RWPE1 (cell line): ENCODE measurements around the gene STRN3.
A peak's percentile ranks its signal among the peaks of the same experiment; 100 is the strongest.
"Not testable (repeated sequence)": the region's sequence is repeated elsewhere in the genome, so short reads cannot be mapped to it uniquely, and the experiment has no call there.

Source experiments
- CTCF ChIA-PET: fragments of 350-600 bp; sonication (Branson Sonifier 250); formaldehyde crosslinking; extraction: SDS; loops from one replicate; lab custom pipeline; 2021; lab: Yijun Ruan, JAX
- POLR2A ChIA-PET: fragments of 400-600 bp; formaldehyde crosslinking; extraction: SDS; loops from one replicate; lab custom pipeline; 2020; ENCODE audit warnings: antibody characterized with exemption; ENCODE audit not compliant: low non-redundant PET; lab: Yijun Ruan, JAX
- DNase-seq: peaks from one replicate; pipeline ENCODE4 v3.0.0; 2012; ENCODE audit warnings: low spot score
- H3K27ac ChIP-seq: fragments of 450-650 bp; 2 replicates; pipeline ENCODE4 v1.5.1; 2017
- TF ChIP-seq, protein P1 (sequence below): fragments of 450-650 bp; conservative IDR thresholded peaks from 2 replicates; pipeline ENCODE4 v1.5.1; 2017; ENCODE audit warnings: low read depth, mild to moderate bottlenecking

The STRN3 gene, protein sequence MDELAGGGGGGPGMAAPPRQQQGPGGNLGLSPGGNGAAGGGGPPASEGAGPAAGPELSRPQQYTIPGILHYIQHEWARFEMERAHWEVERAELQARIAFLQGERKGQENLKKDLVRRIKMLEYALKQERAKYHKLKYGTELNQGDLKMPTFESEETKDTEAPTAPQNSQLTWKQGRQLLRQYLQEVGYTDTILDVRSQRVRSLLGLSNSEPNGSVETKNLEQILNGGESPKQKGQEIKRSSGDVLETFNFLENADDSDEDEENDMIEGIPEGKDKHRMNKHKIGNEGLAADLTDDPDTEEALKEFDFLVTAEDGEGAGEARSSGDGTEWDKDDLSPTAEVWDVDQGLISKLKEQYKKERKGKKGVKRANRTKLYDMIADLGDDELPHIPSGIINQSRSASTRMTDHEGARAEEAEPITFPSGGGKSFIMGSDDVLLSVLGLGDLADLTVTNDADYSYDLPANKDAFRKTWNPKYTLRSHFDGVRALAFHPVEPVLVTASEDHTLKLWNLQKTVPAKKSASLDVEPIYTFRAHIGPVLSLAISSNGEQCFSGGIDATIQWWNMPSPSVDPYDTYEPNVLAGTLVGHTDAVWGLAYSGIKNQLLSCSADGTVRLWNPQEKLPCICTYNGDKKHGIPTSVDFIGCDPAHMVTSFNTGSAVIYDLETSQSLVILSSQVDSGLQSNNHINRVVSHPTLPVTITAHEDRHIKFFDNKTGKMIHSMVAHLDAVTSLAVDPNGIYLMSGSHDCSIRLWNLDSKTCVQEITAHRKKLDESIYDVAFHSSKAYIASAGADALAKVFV

DNA sequence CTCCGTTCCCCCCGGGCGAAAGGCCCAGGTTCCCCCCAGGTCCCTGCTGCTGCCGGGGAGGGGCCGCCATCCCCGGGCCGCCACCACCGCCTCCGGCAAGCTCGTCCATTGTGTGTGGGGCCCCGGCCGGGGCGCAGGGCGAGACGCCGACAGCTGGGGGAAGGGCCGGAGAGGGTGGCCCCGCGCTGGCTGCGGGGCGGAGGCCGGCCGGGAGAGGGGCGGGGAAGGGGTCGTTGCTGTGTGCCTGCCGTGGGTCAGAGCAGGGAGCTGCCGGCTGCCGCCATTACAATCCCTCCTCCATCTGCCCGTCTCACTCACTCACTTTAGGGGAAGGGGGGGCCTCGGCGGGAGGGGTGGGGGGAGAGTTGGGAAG lies at the start of gene STRN3:
STRN3 (minus strand) TSS at position 303 of the 373 bp plus-strand sequence; CDS start at position 109, 194 bp downstream.
- POLR2A ChIA-PET = interaction anchor here (0.5 to 1.0 kb wide), 6 partner anchors 10 to 395 kb away, joined by 3 to 9 read pairs (median 4); partner anchors contain the start of gene HEATR5A
- DNase-seq = no peak
- TF ChIP-seq, protein P1, sequence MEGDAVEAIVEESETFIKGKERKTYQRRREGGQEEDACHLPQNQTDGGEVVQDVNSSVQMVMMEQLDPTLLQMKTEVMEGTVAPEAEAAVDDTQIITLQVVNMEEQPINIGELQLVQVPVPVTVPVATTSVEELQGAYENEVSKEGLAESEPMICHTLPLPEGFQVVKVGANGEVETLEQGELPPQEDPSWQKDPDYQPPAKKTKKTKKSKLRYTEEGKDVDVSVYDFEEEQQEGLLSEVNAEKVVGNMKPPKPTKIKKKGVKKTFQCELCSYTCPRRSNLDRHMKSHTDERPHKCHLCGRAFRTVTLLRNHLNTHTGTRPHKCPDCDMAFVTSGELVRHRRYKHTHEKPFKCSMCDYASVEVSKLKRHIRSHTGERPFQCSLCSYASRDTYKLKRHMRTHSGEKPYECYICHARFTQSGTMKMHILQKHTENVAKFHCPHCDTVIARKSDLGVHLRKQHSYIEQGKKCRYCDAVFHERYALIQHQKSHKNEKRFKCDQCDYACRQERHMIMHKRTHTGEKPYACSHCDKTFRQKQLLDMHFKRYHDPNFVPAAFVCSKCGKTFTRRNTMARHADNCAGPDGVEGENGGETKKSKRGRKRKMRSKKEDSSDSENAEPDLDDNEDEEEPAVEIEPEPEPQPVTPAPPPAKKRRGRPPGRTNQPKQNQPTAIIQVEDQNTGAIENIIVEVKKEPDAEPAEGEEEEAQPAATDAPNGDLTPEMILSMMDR = no peak
- H3K27ac ChIP-seq = peak within 1 kb of the TSS; percentile 99
- CTCF ChIA-PET = interaction anchor here (0.8 to 1.0 kb wide), 2 partner anchors 35 to 56 kb away, joined by 3 read pairs; no protein-coding TSS in a partner anchor

DNA sequence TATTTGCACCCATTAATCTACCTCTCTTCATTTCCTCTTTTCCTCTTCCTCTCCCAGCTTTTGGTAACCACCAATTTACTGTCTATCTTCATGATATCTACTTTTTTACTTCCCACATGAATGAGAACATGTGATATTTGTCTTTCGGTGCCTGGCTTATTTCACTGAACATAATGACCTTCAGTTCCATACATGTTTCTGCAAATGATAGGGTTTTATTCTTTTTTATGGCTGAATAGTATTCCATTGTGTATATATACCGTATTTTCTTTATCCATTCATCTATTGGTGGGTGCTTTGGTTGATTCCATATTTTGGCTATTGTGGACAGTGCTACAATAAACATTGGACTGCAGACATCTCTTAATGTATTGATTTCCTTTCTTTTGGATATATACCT lies 49.0 kb upstream of the STRN3 start:
- DNase-seq = no peak
- POLR2A ChIA-PET = no interaction called here
- CTCF ChIA-PET = no interaction called here
- H3K27ac ChIP-seq = no peak overlapping the region
- TF ChIP-seq, protein P1 = no peak

DNA sequence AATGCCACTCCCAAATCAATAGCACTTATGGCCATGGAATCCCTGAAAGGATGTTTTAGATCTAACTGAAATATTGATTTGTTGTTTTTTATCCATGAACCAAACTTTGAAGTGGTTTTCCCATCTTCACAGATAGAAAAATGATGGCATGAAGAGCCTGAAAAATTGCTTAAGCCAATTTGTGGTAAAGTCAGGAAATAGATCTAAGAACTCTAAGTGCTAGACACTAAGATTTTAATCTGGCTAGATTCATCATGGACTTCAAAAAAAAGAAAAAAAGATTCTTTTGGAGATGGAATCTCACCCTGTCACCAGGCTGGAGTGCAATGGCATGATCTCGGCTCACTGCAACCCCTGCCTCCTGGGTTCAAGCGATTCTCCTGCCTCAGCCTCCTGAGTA lies 45.0 kb upstream of the STRN3 start:
- H3K27ac ChIP-seq = no peak overlapping the region
- DNase-seq = no peak
- TF ChIP-seq, protein P1 = no peak
- ChIA-PET POLR2A (no interaction called here), CTCF (no interaction called here)

DNA sequence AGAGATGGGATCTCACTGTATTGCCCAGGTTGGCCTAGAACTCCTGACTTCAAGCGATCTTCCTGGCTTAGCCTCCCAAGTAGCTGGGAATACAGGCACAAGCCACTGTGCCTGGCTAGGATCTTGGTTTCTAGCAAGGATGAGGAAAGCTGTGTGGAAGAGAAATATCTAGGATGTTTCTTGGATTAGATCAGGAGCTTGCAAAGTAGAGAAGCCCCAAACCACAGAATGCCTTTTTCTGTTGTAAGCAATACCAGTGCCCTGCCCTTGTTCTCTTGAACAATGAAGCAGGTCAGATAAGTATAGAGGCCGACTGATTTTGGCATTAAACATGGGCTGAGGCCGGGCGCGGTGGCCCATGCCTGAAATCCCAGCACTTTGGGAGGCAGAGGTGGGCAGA lies 44.3 kb upstream of the STRN3 start:
- ChIA-PET POLR2A (no interaction called here), CTCF (interaction anchor here (0.6 kb wide), 1 partner anchor 60 kb away, joined by 4 read pairs; no protein-coding TSS in a partner anchor)
- H3K27ac ChIP-seq = no peak overlapping the region
- TF ChIP-seq, protein P1 = no peak
- DNase-seq = no peak

DNA sequence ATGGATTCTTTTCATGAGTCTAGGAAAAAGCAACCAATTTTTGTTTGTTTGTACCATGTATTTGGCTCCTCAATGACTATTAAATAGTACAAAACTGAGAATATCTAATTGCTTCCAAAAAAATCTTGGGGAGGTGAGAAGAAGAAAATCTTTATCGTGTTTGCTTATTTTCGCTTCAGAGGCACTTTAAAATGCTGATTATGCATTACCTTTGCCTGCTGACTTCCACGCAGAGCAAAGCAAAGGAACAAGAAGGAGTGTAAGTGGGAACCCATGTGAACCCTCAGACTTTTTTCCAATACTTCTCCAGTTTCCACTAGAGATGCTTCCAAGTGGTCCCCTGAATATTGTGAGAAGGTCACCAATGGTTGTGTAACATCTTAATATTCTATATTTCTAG lies 43.2 kb upstream of the STRN3 start:
- H3K27ac ChIP-seq = no peak overlapping the region
- CTCF ChIA-PET = no interaction called here
- TF ChIP-seq, protein P1 = no peak
- DNase-seq = no peak
- POLR2A ChIA-PET = no interaction called here

DNA sequence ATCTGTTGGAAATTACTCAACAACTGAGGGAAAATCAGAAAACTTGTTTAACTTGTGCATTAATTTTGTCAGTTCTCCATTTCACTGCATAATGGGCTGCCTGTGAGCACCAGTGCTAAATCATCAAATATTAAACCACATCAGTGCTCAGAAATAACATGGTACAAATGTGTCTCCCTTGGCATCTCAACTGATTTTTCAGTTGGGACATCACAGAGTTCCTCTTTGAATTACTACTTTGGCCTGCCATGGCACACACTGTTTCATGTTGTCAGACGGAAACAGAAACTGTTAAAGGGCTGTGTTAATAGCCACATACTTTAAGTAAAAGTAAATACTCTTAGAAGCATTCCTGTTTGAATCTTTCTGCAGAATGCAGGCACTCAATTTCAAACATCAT lies 42.1 kb upstream of the STRN3 start:
- CTCF ChIA-PET = no interaction called here
- POLR2A ChIA-PET = no interaction called here
- no peak for DNase-seq

DNA sequence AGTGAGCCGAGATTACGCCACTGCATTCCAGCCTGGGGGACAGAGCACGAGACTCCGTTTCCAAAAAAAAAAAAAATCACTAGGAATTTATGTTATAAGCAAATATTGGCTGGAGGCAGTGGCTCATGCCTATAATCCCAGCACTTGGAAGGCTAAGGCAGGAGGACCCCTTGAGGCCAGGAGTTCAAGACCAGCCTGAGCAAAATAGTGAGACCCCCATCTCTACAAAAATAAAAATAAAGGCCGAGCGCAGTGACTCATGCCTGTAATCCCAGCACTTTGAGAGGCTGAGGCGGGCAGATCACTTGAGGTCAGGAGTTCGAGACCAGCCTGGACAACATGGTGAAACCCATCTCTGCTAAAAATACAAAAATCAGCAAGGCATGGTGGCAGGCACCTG lies 36.7 kb upstream of the STRN3 start:
- POLR2A ChIA-PET, DNase-seq, H3K27ac ChIP-seq: not testable (repeated sequence)
- CTCF ChIA-PET = interaction anchor here (0.6 kb wide), 1 partner anchor 55 kb away, joined by 4 read pairs; no protein-coding TSS in a partner anchor

More for the DNA sequence above, 42.1 kb upstream of the STRN3 start:
- TF ChIP-seq, protein P1 = no peak
- no peak overlapping the region for H3K27ac ChIP-seq
